CD4-positive, alpha-beta T cell (primary cell): ENCODE data around the gene PHF21B. TPM values are rescaled to one million over a fixed set of nuclear protein-coding genes. Genes with fewer than 3 reads are reported as not detected.

Source experiments
- ATAC-seq: fragments of 200-7000 bp; cut with Tn5 transposase; one replicate; pipeline ENCODE4 v1.10.0; 2022; ENCODE audit warnings: mild to moderate bottlenecking; ENCODE audit not compliant: poor library complexity
- CTCF ChIA-PET: fragments of 350-600 bp; sonication (Branson Sonifier 250); formaldehyde crosslinking; loops from one replicate; lab custom pipeline; 2021; ENCODE audit warnings: antibody characterized with exemption, inconsistent platforms; lab: Charles Lee
- POLR2A ChIA-PET: fragments of 350-600 bp; sonication (Branson Sonifier 250); formaldehyde crosslinking; loops from one replicate; lab custom pipeline; 2021; ENCODE audit warnings: antibody characterized with exemption, inconsistent platforms; lab: Charles Lee
- DNase-seq, 14 experiments: peaks; one replicate each; pipeline ENCODE4 v3.0.0-alpha.2; 2013 to 2020; ENCODE audit warnings: mixed read lengths in 2 of 14
- H3K27ac ChIP-seq, 2 donors: one replicate each; pipeline versions ENCODE4 v1.5.1 to v1.7.0; 2013; ENCODE audit warnings: low read length in 2 of 2, low read depth in 1 of 2, mild to moderate bottlenecking in 1 of 2
- H3K27me3 ChIP-seq, 2 experiments: 1 replicate in 1 of 2; 2 replicates in 1 of 2; pipeline versions ENCODE4 v1.6.1 to v1.7.0; 2013; ENCODE audit warnings: low read length in 2 of 2, control low read depth in 1 of 2, mild to moderate bottlenecking in 1 of 2, moderate library complexity in 1 of 2; ENCODE audit not compliant: insufficient read depth in 2 of 2, control insufficient read depth in 1 of 2
- H3K36me3 ChIP-seq: one replicate; pipeline ENCODE4 v1.6.1; 2013; ENCODE audit warnings: low read length, control low read depth; ENCODE audit not compliant: insufficient read depth
- H3K4me1 ChIP-seq: one replicate; pipeline ENCODE4 v1.6.1; 2013; ENCODE audit warnings: low read length, control low read depth; ENCODE audit not compliant: insufficient read depth
- H3K4me3 ChIP-seq: one replicate; pipeline ENCODE4 v1.5.1; 2013; ENCODE audit warnings: mild to moderate bottlenecking, low read length, moderate library complexity
- H3K9me3 ChIP-seq, 2 experiments: 1 replicate in 1 of 2; 2 replicates in 1 of 2; pipeline versions ENCODE4 v1.6.1 to v1.7.0; 2013; ENCODE audit warnings: low read length in 2 of 2, mild to moderate bottlenecking in 2 of 2, control low read depth in 1 of 2, moderate library complexity in 1 of 2; ENCODE audit not compliant: control insufficient read depth in 1 of 2, insufficient read depth in 1 of 2
- H3K27ac Mint-ChIP-seq: one replicate; pipeline ENCODE4 v1.8.0; 2020; ENCODE audit warnings: mixed read lengths
- H3K27me3 Mint-ChIP-seq: one replicate; pipeline ENCODE4 v1.8.0; 2021; ENCODE audit warnings: mixed read lengths
- H3K36me3 Mint-ChIP-seq: one replicate; pipeline ENCODE4 v1.8.0; 2021; ENCODE audit warnings: low read depth, mixed read lengths
- H3K4me1 Mint-ChIP-seq: one replicate; pipeline ENCODE4 v1.8.0; 2021; ENCODE audit warnings: low read depth, mixed read lengths
- H3K4me3 Mint-ChIP-seq: one replicate; pipeline ENCODE4 v1.8.0; 2020; ENCODE audit warnings: mild to moderate bottlenecking, mixed read lengths
- H3K9me3 Mint-ChIP-seq: one replicate; pipeline ENCODE4 v1.8.0; 2020; ENCODE audit warnings: mixed read lengths
- intact Hi-C, 2 experiments: fragments of 100-400 bp; cut with DNase I in 1 of 2; cut with micrococcal nuclease in 1 of 2; formaldehyde crosslinking; loops; one replicate each; pipeline versions ENCODE4 v1.15.1 to v1.9.0; 2023 to 2025; cut with DNase I, micrococcal nuclease
- total RNA-seq, 174 experiments: library from RNA in 2 of 174; stranded (reverse) in 2 of 174; gene quantifications; one replicate each; pipeline ENCODE4 v1.2.3 and lab custom pipeline; 2021 to 2026
- TF ChIP-seq, protein P1 (sequence below): fragments of 200-600 bp; IDR thresholded peaks from one replicate; pipeline ENCODE4 v1.8.0; 2022; ENCODE audit warnings: antibody characterized with exemption, mild to moderate bottlenecking

PHF21B gene
- total RNA-seq, 2 experiments from 2014 or later: not detected

DNA sequence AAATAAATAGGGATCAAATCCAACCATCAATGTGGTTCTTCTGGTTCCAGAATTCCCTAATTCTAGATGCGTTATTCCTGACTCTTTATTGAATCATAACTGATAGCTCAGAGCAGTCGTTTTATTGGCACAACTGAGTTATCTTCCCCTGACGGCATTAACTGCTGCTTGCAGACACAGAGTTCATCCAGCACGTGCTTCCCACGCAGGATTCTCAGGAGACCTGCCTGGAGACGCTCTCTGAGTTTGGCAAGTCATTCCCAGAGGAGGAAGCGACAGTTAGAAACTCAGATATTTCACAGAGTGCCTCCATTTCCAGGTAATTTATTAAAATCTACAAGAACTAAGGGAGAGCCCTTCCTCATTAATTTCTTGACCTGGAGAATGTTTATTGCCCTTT, 35.4 kb upstream of the PHF21B start:
- H3K36me3 Mint-ChIP-seq: no peaks in the 10 kb centered on the region
- H3K4me3 Mint-ChIP-seq: no peak overlapping the region
- no peak for DNase-seq
- Histone ChIP-seq H3K9me3 (peaks cover 0 to 8% of the 10 kb centered on the region in 2 experiments), H3K4me3 (no peak overlapping the region), H3K4me1 (no peaks in the 10 kb centered on the region), H3K27ac (no peak overlapping the region), H3K36me3 (no peaks in the 10 kb centered on the region), H3K27me3 (peaks cover 3 to 4% of the 10 kb centered on the region in 2 experiments)
- POLR2A ChIA-PET: no interaction called here
- ATAC-seq: no peak
- no peak overlapping the region for H3K27ac Mint-ChIP-seq
- TF ChIP-seq, protein P1, sequence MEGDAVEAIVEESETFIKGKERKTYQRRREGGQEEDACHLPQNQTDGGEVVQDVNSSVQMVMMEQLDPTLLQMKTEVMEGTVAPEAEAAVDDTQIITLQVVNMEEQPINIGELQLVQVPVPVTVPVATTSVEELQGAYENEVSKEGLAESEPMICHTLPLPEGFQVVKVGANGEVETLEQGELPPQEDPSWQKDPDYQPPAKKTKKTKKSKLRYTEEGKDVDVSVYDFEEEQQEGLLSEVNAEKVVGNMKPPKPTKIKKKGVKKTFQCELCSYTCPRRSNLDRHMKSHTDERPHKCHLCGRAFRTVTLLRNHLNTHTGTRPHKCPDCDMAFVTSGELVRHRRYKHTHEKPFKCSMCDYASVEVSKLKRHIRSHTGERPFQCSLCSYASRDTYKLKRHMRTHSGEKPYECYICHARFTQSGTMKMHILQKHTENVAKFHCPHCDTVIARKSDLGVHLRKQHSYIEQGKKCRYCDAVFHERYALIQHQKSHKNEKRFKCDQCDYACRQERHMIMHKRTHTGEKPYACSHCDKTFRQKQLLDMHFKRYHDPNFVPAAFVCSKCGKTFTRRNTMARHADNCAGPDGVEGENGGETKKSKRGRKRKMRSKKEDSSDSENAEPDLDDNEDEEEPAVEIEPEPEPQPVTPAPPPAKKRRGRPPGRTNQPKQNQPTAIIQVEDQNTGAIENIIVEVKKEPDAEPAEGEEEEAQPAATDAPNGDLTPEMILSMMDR: no peak
- CTCF ChIA-PET: no interaction called here
- H3K4me1 Mint-ChIP-seq: no peaks in the 10 kb centered on the region
- intact Hi-C loops: no loop called here
- H3K27me3 Mint-ChIP-seq: peaks cover 60% of the 10 kb centered on the region
- no peaks in the 10 kb centered on the region for H3K9me3 Mint-ChIP-seq

GRCh38 chr22:45042263-45042662, 32.5 kb upstream of the PHF21B start:
- H3K27ac Mint-ChIP-seq: no peak overlapping the region
- Histone ChIP-seq H3K36me3 (no peaks in the 10 kb centered on the region), H3K27ac (no peak overlapping the region), H3K4me3 (no peak overlapping the region), H3K4me1 (no peaks in the 10 kb centered on the region), H3K9me3 (peaks cover 0 to 6% of the 10 kb centered on the region in 2 experiments), H3K27me3 (peaks cover 0 to 3% of the 10 kb centered on the region in 2 experiments)
- intact Hi-C loops: no loop called here
- H3K36me3 Mint-ChIP-seq: no peaks in the 10 kb centered on the region
- CTCF ChIA-PET: no interaction called here
- POLR2A ChIA-PET: no interaction called here
- peaks cover 57% of the 10 kb centered on the region for H3K27me3 Mint-ChIP-seq
- no peak overlapping the region for H3K4me3 Mint-ChIP-seq
- TF ChIP-seq, protein P1: no peak
- H3K9me3 Mint-ChIP-seq: no peaks in the 10 kb centered on the region
- no peaks in the 10 kb centered on the region for H3K4me1 Mint-ChIP-seq
- ATAC-seq (no peak), DNase-seq (no peak)

DNA sequence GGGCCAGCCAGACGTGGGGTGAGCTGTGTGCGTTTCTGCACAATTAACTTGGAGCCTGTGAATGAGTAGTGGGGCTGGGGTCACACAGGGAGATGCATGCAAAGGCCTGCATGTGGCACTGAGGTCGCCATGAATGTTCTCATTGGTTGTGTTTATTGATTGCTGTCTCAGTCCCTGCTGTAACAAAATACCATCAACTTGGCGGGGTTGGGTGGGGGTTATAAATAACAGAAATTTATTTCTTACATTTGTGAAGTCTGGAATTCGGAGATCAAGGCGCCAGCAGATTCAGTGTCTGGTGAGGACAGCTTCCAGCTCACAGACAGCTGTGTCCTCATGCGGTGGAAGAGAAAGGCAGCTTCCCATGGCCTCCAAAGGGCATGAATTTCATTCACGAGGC, 29.3 kb upstream of the PHF21B start:
- no peak for DNase-seq
- Histone ChIP-seq H3K27me3 (peaks cover 0 to 2% of the 10 kb centered on the region in 2 experiments), H3K9me3 (peaks cover 0 to 10% of the 10 kb centered on the region in 2 experiments), H3K4me1 (no peaks in the 10 kb centered on the region), H3K27ac (no peak overlapping the region), H3K36me3 (no peaks in the 10 kb centered on the region), H3K4me3 (no peak overlapping the region)
- no peak overlapping the region for H3K4me3 Mint-ChIP-seq
- intact Hi-C loops: no loop called here
- no peaks in the 10 kb centered on the region for H3K36me3 Mint-ChIP-seq
- no peaks in the 10 kb centered on the region for H3K9me3 Mint-ChIP-seq
- CTCF ChIA-PET: no interaction called here
- no peaks in the 10 kb centered on the region for H3K4me1 Mint-ChIP-seq
- no peak overlapping the region for H3K27ac Mint-ChIP-seq
- POLR2A ChIA-PET: no interaction called here
- TF ChIP-seq, protein P1: no peak
- ATAC-seq: no peak
- H3K27me3 Mint-ChIP-seq: peaks cover 53% of the 10 kb centered on the region
